UCSD-AML1 (cell line): ENCODE results near the gene SH2D2A.
A peak's percentile ranks its signal among the peaks of the same experiment; 100 is the strongest.

Experiments
- DNase-seq: peaks from one replicate; lab custom pipeline; 2025; ENCODE audit not compliant: unreplicated experiment; lab: John Stamatoyannopoulos, UW

SH2D2A gene

GRCh38 chr1:156848461-156849150 lies 32.0 kb upstream of the SH2D2A start:
- DNase-seq = no peak

- DNase-seq = no peak
These were observed 31.2 kb upstream of the SH2D2A start for GRCh38 chr1:156847591-156848460.

GRCh38 chr1:156846643-156847042 lies 30.0 kb upstream of the SH2D2A start:
- DNase-seq = no peak

GRCh38 chr1:156845953-156846545 lies 29.4 kb upstream of the SH2D2A start:
- no peak for DNase-seq

- DNase-seq = no peak
These were observed 28.7 kb upstream of the SH2D2A start for GRCh38 chr1:156845055-156845952.

GRCh38 chr1:156844638-156845037 lies 28.0 kb upstream of the SH2D2A start:
- DNase-seq = no peak

- no peak for DNase-seq
These were observed 27.5 kb upstream of the SH2D2A start for GRCh38 chr1:156844102-156844501.

GRCh38 chr1:156842618-156843300 lies 26.1 kb upstream of the SH2D2A start:
- no peak for DNase-seq

GRCh38 chr1:156841295-156841855 lies 24.7 kb upstream of the SH2D2A start:
- no peak for DNase-seq

- DNase-seq = no peak
These were observed 24.2 kb upstream of the SH2D2A start for GRCh38 chr1:156840898-156841279.

- no peak for DNase-seq
These were observed 23.7 kb upstream of the SH2D2A start for GRCh38 chr1:156840186-156840897.

- DNase-seq = no peak
These were observed 22.9 kb upstream of the SH2D2A start for GRCh38 chr1:156839426-156840109.

GRCh38 chr1:156838972-156839371 lies 22.3 kb upstream of the SH2D2A start:
- peak; percentile 34 for DNase-seq

- DNase-seq = no peak
These were observed 20.2 kb upstream of the SH2D2A start for GRCh38 chr1:156836892-156837291.

- DNase-seq = no peak
These were observed 19.5 kb upstream of the SH2D2A start for GRCh38 chr1:156836041-156836654.

- DNase-seq = no peak
These were observed 17.7 kb upstream of the SH2D2A start for GRCh38 chr1:156834322-156834721.

- no peak for DNase-seq
These were observed 17.0 kb upstream of the SH2D2A start for GRCh38 chr1:156833603-156834002.

GRCh38 chr1:156832434-156832833 lies 15.8 kb upstream of the SH2D2A start:
- DNase-seq = no peak
